GM12878 (cell line): ENCODE results near the gene GPR39. TPM values are rescaled to one million over a fixed set of nuclear protein-coding genes. Genes with fewer than 3 reads are reported as not detected.

ENCODE experiments used
- ATAC-seq: fragments of 200-7000 bp; cut with Tn5 transposase; 3 replicates; pipeline ENCODE4 v1.9.1; 2020; ENCODE audit warnings: mild to moderate bottlenecking, moderate library complexity
- BruUV-seq: library from RNA; stranded (reverse); fragments of 400-500 nt; replicated peaks from 2 replicates; lab custom pipeline; 2021; lab: Mats Ljungman, UMichigan
- CTCF ChIA-PET: fragments of 300-600 bp; sonication (Branson Sonifier 250); formaldehyde crosslinking; extraction: SDS; loops from one replicate; lab custom pipeline; 2021; ENCODE audit warnings: inconsistent platforms; lab: Yijun Ruan, JAX
- POLR2A ChIA-PET: fragments of 350-600 bp; formaldehyde crosslinking; extraction: SDS; loops from one replicate; lab custom pipeline; 2021; ENCODE audit warnings: inconsistent platforms; lab: Charles Lee
- RAD21 ChIA-PET: fragments of 300-600 bp; sonication (Branson Sonifier 250); formaldehyde crosslinking; loops from one replicate; lab custom pipeline; 2023; ENCODE audit warnings: antibody characterized with exemption; ENCODE audit not compliant: unreplicated experiment; lab: Charles Lee
- SMC1A ChIA-PET: fragments of 300-600 bp; sonication (Branson Sonifier 250); formaldehyde crosslinking; loops from one replicate; lab custom pipeline; 2023; ENCODE audit not compliant: unreplicated experiment, uncharacterized antibody; lab: Charles Lee
- DNase-seq: peaks from one replicate; pipeline ENCODE4 v3.0.0-alpha.2; 2011; ENCODE audit warnings: low read depth, low spot score
- FAIRE-seq: peaks from 3 replicates; lab custom pipeline; 2011; peaks lifted over from hg19 to GRCh38; lab: Jason Lieb, UNC
- H2AFZ ChIP-seq: 2 replicates; pipeline ENCODE4 v1.6.0; 2011; ENCODE audit warnings: low read depth, low read length, control low read depth; ENCODE audit not compliant: control insufficient read depth
- H3K27ac ChIP-seq: 2 replicates; pipeline ENCODE4 v1.5.1; 2011; ENCODE audit warnings: control low read depth; ENCODE audit not compliant: control insufficient read depth, insufficient read depth
- H3K27me3 ChIP-seq, 2 experiments: replicated peaks in 1 of 2; 2 replicates each; pipeline versions ENCODE4 v1.6.0 to v1.6.1; 2011; ENCODE audit warnings: low read length in 1 of 2; ENCODE audit not compliant: control insufficient read depth in 2 of 2, insufficient read depth in 2 of 2
- H3K36me3 ChIP-seq, 2 experiments: 2 replicates each; pipeline ENCODE4 v1.5.1; 2011; ENCODE audit warnings: low read length in 1 of 2; ENCODE audit not compliant: control insufficient read depth in 2 of 2, insufficient read depth in 2 of 2
- H3K4me1 ChIP-seq: 2 replicates; pipeline ENCODE4 v1.6.1; 2011; ENCODE audit warnings: mild to moderate bottlenecking, low read length, moderate library complexity, mixed read lengths; ENCODE audit not compliant: control insufficient read depth, insufficient read depth
- H3K4me2 ChIP-seq: 2 replicates; pipeline ENCODE4 v1.6.0; 2011; ENCODE audit warnings: control low read depth; ENCODE audit not compliant: control insufficient read depth, insufficient read depth
- H3K4me3 ChIP-seq: fragments of 200-600 bp; sonication (generic); 2 replicates; pipeline ENCODE4 v1.5.1; 2016
- H3K79me2 ChIP-seq: 2 replicates; pipeline ENCODE4 v1.6.0; 2011; ENCODE audit warnings: low read length; ENCODE audit not compliant: control insufficient read depth, insufficient read depth
- H3K9ac ChIP-seq: 2 replicates; pipeline ENCODE4 v1.8.0; 2011; ENCODE audit warnings: low read length, control low read depth, mixed read lengths; ENCODE audit not compliant: control insufficient read depth, insufficient read depth
- H3K9me3 ChIP-seq: replicated peaks from 3 replicates; pipeline ENCODE4 v1.5.1; 2011; ENCODE audit warnings: mild to moderate bottlenecking, low read length; ENCODE audit not compliant: control insufficient read depth, insufficient read depth
- H4K20me1 ChIP-seq: 2 replicates; pipeline ENCODE4 v1.6.0; 2011; ENCODE audit not compliant: control insufficient read depth, insufficient read depth
- CEBPZ ChIP-seq: fragments of 150-350 bp; IDR thresholded peaks from 2 replicates; pipeline ENCODE4 v1.6.1; 2016; ENCODE audit warnings: low read depth, low read length
- EED ChIP-seq: sonication (generic); IDR thresholded peaks from 2 replicates; pipeline ENCODE4 v1.6.1; 2016; ENCODE audit warnings: antibody characterized with exemption, low read depth
- EP300 ChIP-seq, 2 experiments: fragments of 150-350 bp in 1 of 2; IDR thresholded peaks; 2 replicates each; pipeline ENCODE4 v1.6.1; 2011 to 2012; ENCODE audit warnings: low read depth in 2 of 2, low read length in 2 of 2, borderline replicate concordance in 1 of 2, improper control_type of control experiment in 1 of 2, inconsistent platforms in 1 of 2; ENCODE audit not compliant: control insufficient read depth in 1 of 2
- ESRRA ChIP-seq: IDR thresholded peaks from 2 replicates; pipeline ENCODE4 v1.6.1; 2012; ENCODE audit warnings: mild to moderate bottlenecking, low read length, improper control_type of control experiment
- IRF5 ChIP-seq: fragments of 450-650 bp; IDR thresholded peaks from 2 replicates; pipeline ENCODE4 v1.6.1; 2017; ENCODE audit warnings: borderline replicate concordance
- JUND ChIP-seq: IDR thresholded peaks from 2 replicates; pipeline ENCODE4 v1.6.1; 2012; ENCODE audit warnings: low read depth, mild to moderate bottlenecking, low read length, improper control_type of control experiment, moderate library complexity
- MTA3 ChIP-seq: IDR thresholded peaks from 2 replicates; pipeline ENCODE4 v1.6.1; 2012; ENCODE audit warnings: low read length, inconsistent platforms, borderline replicate concordance
- PRDM15 ChIP-seq: fragments of 450-650 bp; formaldehyde crosslinking; IDR thresholded peaks from 2 replicates; pipeline ENCODE4 v1.4.0; 2020; ENCODE audit warnings: mild to moderate bottlenecking, moderate library complexity
- RB1 ChIP-seq: fragments of 450-650 bp; formaldehyde crosslinking; IDR thresholded peaks from 2 replicates; pipeline ENCODE4 v1.6.1; 2017; ENCODE audit warnings: mild to moderate bottlenecking, borderline replicate concordance
- SMC3 ChIP-seq: IDR thresholded peaks from 2 replicates; pipeline ENCODE4 v1.6.1; 2011; ENCODE audit warnings: low read length, improper control_type of control experiment, borderline replicate concordance
- SRF ChIP-seq, 2 experiments: IDR thresholded peaks; 2 replicates each; pipeline ENCODE4 v1.6.1; 2011; ENCODE audit warnings: low read depth in 2 of 2, low read length in 2 of 2, mild to moderate bottlenecking in 1 of 2, moderate library complexity in 1 of 2
- USF2 ChIP-seq: IDR thresholded peaks from 2 replicates; pipeline ENCODE4 v1.6.1; 2011; ENCODE audit warnings: low read depth, low read length, improper control_type of control experiment, borderline replicate concordance
- WGBS: methylation state at CpG from one replicate; pipeline ENCODE4 v1.1.6; 2016; ENCODE audit warnings: low lambda C conversion rate; ENCODE audit not compliant: insufficient replicate concordance, insufficient coverage; ENCODE audit errors: missing lambda C conversion rate; 5-methylcytosine and 5-hydroxymethylcytosine counted together
- in situ Hi-C: fragments of 300-500 bp; cut with MboI; formaldehyde crosslinking; loops from 9 replicates; pipeline ENCODE4 v1.14.3; 2018; ENCODE audit warnings: mixed read lengths
- intact Hi-C: fragments of 100-400 bp; cut with micrococcal nuclease; formaldehyde crosslinking; loops from one replicate; pipeline ENCODE4 v1.14.2; 2022; ENCODE audit not compliant: unreplicated experiment
- polyA plus RNA-seq, 11 experiments: library from polyadenylated mRNA; depleted of rRNA in 4 of 11; unstranded in 6 of 11; stranded (reverse) in 5 of 11; fragments of >200 nt; fragmentation: Nextera tagmentation in 4 of 11; fragmentation: Illumina TruSeq in 1 of 11; extraction: Ambion mirVana in 4 of 11; extraction: Trizol in 1 of 11; gene quantifications; 1 replicate in 1 of 11; 2 replicates in 10 of 11; pipeline versions ENCODE4 v1.2.1 to v1.2.3, GENCODE V29; 2011 to 2016; ENCODE audit warnings: inconsistent platforms in 2 of 11, missing spikeins in 2 of 11, low read depth in 1 of 11
- total RNA-seq, 4 experiments: library from RNA; depleted of rRNA in 3 of 4; stranded (reverse); fragments of >200 nt in 3 of 4; fragmentation: Illumina TruSeq in 1 of 4; extraction: Trizol in 1 of 4; gene quantifications; 2 replicates each; pipeline versions ENCODE4 v1.2.1 to v1.2.3, GENCODE V29; 2013 to 2021

GPR39 gene
- total and polyA plus RNA-seq, 10 of the 15 experiments (the other 5 are each of a cell fraction or from before 2014, with no cell fraction given): 0.05 to 0.23 TPM; not detected in 8

- ChIA-PET CTCF (interaction anchor here (0.6 kb wide), 1 partner anchor 21 kb away, joined by 4 read pairs; no protein-coding TSS in a partner anchor), RAD21 (no interaction called here), POLR2A (no interaction called here), SMC1A (no interaction called here)
- no peaks in the 10 kb centered on the region for H3K4me1 ChIP-seq
- H3K27ac ChIP-seq: no peak overlapping the region
- in situ Hi-C loops: no loop called here
- WGBS: 29% methylated on average over 8 of the region's 8 CpGs
- ATAC-seq (no peak), DNase-seq (no peak), FAIRE-seq (no peak)
- H3K27me3 ChIP-seq: no peaks in the 10 kb centered on the region
- no peak overlapping the region for H3K4me3 ChIP-seq
- H3K4me2 ChIP-seq: no peak overlapping the region
- H2AFZ ChIP-seq: no peak overlapping the region
- H3K79me2 ChIP-seq: no peaks in the 10 kb centered on the region
- H3K36me3 ChIP-seq: no peaks in the 10 kb centered on the region
- intact Hi-C loops: no loop called here
- H4K20me1 ChIP-seq: no peaks in the 10 kb centered on the region
- no peak overlapping the region for H3K9ac ChIP-seq
- H3K9me3 ChIP-seq: no peaks in the 10 kb centered on the region
- no TSS peak for BruUV-seq
- TF ChIP-seq EED: no peak
- TF ChIP-seq MTA3: no peak
- no peak for TF ChIP-seq JUND
- no peak for TF ChIP-seq RB1
- no peak for TF ChIP-seq SMC3
- no peak for TF ChIP-seq CEBPZ
- TF ChIP-seq IRF5: no peak
- TF ChIP-seq EP300 (IDR thresholded peaks at IDR 0.05; ENCODE audit: borderline replicate concordance in 1 of 2, control insufficient read depth in 1 of 2, low read depth in 2 of 2, low read length in 2 of 2): no peak
- TF ChIP-seq PRDM15 (CRISPR knock-in tag): no peak
- no peak for TF ChIP-seq USF2
- no peak for TF ChIP-seq SRF (IDR thresholded peaks at IDR 0.05; ENCODE audit: low read depth in 2 of 2, low read length in 2 of 2)
- no peak for TF ChIP-seq ESRRA
Measured at GRCh38 chr2:132479155-132479554, 62.5 kb downstream of the GPR39 start.
